HG03469 (cell line): ENCODE data around the gene TXNL4A.
"Not testable (repeated sequence)": the region's sequence is repeated elsewhere in the genome, so short reads cannot be mapped to it uniquely, and the experiment has no call there.

Experiments
- ATAC-seq: cut with Tn5 transposase; IDR thresholded peaks from one replicate; pipeline ENCODE4 v1.9.1; 2021; ENCODE audit warnings: mild to moderate bottlenecking, moderate library complexity, moderate number of reproducible peaks; ENCODE audit not compliant: unreplicated experiment

The TXNL4A gene

DNA sequence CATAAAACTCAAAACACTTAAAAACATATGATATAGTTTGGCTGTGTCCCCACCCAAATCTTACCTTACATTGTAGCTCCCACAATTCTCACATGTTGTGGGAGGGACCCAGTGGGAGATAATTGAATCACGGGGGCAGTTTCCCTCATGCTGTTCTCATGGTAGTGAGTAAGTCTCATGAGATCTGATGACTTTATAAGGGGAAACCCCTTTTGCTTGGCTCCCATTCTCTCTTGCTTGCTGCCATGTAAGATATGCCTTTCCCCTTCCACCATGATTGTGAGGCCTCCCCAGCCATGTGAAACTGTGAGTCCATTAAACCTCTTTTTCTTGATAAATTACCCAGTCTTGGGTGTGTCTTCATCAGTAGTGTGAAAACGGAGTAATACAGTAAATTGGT is 11.3 kb upstream of the TXNL4A start:
- ATAC-seq: not testable (repeated sequence)

DNA sequence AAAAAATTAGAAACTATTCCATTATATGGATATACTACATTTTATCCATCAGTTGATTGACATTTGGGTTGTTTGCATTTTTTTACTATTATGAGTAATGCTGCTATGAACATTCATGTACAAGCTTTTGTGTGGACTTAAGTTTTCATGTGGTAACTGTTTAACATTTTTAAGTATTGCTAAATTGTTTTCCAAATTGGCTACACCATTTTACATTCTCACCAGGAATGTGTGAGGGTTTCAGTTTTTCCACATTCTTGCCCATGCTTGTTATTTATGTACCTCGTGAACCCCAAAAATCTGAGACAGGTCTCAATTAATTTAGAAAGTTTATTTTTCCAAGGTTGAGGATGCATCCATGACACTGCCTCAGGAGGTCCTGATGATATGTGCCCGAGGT is 3.1 kb upstream of the TXNL4A start:
- ATAC-seq: no peak

DNA sequence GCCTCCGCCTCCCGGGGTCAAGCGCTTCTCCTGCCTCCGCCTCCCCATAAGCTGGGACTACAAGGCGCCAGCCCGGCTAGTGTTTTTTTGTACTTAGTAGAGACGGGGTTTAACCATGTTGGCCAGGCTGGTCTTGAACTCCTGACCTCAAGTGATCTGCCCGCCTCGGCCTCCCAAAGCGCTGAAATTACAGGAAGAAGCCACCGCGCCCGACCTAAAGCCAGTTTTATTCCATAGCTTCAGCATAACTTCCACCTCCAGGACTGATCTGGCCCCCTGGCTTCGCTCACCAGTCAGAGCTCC is 783 bp upstream of the TXNL4A start:
- ATAC-seq: no peak

DNA sequence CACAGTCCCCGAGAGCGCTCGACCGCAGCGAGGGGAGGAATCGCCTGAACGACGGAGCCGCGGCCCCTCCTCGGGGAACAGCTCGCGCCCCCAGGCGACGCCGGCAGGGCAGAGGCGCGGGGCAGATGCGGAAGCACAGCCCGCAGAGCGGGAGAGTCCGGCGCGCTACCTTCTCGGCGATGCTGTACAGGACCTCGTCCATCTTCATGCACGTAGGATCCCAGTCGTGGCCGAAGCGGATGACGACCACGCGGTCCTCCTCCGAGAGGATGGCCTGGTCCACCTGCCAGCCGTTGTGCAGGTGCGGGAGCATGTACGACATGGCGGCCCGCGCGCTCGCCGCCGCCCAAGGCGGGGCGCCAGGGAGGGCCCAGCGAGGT is 302 bp downstream of the TXNL4A start:
- ATAC-seq: peak; percentile 29

DNA sequence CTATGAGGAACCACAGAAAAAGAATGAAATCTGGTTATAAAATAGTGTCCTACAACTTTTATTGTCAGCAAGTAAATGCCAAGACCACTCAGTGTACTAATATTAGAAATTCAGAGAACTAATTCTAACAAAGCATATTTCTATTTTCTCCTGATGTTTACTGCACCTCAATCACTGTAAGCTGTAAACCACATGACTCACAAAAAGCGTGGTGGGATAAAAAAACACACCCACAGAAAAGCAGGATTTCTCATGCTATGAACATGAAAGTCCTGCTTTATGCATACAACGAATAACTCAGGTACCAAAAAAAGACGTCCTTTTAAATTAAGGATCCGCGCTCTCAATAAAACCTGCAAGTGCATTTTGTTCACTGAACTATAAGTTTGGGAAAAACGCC is 797 bp downstream of the TXNL4A start:
- no peak for ATAC-seq

DNA sequence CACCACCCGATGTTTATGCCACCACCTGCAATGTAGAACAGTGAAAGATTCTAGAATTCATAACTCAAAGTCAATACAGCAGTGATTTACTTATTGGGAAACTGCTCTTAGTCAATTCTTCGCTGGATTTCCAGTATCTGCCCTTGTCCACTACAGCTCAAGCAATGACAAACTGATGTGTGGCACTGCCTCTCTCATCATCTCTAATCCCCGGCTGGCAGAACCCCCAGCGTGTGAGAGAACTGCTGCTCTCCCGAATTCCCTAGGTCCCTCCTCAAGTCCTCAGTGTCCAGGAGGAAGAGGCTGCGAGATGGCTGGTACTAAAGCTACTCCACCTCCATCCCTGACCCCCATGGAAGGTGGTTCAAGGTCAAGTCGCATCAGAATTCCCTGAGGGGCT is 1.6 kb downstream of the TXNL4A start:
- ATAC-seq: no peak

DNA sequence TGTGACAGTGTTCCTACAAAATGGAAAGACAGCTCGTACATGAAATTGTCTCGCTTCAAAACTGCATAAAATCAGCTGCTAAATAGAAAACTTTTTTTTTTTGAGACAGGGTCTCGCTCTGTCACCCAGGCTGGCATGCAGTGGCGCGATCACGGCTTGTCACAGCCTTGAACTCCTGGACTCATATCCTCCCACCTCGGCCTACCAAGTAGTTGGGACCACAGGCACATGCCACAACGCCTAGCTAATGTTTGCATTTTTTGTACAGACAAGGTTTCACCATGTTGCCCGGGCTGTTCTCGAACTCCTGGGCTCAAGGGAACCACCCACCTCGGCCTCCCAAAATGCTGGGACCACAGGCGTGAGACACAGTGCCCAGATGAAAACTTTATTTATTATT is 3.2 kb downstream of the TXNL4A start:
- ATAC-seq: no peak

DNA sequence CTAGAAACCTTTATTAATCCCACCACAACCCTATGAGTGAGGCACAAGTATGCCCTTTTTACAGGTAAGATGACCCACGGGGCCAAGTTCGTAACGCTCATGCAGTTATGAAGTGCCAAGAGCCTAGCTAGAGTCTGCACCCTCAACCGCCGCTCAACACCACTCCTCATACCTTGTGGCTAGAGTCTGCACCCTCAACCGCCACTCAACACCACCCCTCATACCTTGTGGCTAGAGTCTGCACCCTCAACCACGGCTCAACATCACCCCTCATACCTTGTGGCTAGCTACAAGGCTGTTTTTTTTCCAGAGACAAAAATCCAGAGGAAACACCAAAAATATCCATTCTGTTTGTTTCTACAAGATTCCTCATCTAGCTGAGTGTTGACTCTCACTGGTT is 4.6 kb downstream of the TXNL4A start:
- no peak for ATAC-seq

DNA sequence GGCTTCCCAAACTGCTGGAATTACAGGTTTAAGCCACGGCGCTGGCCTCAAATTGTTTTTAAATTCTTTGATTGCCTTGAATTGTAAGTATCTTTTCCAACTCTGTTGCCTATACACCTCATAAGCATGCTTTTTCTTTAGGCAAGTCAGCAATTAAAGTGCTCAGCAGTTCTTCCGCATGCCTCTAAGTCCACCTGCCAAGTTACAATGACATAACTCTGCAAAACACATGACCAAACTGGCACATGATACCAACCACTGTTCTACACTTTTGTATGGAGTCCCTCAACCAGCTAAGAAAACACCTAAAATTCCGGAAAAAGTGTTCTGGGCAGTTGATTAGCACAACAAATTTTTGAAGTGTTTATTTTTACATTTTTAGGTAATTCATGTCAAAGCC is 5.1 kb downstream of the TXNL4A start:
- no peak for ATAC-seq

DNA sequence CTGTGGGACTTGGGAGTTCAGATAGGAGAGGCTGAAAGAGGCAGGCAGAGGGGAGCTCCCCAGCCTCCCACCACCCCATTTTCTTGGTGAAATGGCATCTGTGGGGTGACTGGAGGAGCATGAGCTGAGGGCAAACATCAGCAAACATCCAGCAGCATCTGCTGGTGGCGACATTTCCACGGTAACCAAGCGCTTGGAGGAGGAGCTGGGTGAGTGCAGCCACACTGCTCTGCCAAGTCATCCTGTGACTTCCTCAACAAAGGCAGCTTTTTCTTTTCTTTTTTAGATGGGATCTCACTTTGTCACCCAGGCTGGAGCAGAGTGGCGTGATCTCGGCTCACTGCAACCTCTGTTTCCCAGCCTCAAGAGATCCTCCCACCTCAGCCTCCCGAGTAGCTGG is 5.6 kb downstream of the TXNL4A start:
- no peak for ATAC-seq

DNA sequence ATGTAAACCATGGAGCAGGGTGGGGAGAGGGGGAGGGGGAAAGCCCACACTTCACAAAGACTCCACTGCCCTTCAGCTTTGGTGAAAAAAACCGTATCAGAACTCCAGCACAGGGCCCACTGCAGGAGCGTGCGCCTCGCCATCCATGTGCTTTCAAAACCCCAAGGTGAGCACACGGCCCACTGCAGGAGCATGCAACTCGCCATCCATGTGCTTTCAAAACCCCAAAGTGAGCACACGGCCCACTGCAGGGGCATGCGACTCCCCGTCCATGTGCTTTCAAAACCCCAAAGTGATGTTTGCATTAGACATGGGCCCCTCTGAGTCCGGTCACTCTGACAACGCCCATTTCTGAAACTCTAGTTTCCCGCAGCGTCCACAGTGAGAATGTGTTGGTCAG is 7.8 kb downstream of the TXNL4A start:
- no peak for ATAC-seq

DNA sequence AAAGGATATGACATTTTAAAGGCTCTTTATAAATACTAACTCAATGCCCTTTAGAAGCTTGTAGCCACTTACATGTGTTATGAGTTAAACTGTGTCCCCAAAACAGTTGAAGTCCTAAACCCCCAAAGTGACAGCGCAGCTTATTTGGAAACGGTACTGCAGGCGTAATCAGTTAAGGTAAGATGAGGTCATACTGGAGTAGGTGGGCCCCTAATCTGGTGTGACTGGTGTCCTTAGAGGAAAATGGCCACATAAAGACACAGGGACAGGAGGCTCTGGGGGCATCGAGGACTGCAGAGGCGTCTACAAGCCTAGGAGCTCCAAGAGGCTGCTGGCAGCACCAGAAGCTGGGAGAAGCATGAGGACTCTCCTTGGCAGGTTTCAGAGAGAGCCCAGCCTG is 8.5 kb downstream of the TXNL4A start:
- no peak for ATAC-seq

DNA sequence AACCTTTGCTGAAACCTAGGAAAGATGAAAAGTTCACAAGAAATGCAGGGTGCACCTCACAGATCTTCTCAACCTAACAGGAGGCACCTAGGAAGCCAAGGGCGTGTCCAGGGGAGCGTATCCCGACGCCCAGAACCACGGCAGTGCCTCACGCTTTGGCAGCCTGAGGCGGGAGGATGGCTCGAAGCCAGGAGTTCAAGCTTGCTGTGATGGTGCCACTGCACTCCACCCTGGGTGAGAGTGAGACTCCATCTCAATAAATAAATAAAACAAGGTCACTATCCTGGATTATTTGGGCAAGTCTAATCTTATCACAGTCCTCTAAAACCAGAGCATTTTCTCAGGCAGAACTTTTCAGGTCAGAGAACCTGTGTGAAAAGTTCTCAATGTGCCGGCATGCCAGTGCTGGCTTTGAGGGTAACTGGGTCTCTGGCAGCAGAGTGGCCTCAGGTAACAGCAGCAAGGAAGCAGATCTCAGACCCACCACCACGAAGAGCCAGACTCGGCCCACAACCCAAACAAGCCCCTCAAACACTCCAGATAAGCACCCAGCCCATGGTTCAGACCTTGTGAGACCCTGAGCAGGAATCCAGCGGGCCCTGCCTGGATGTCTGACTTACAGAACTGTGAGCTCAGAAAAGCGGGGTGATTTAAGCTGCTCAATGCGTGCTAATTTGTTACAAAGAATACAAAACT is 12.2 kb downstream of the TXNL4A start:
- ATAC-seq: no peak

DNA sequence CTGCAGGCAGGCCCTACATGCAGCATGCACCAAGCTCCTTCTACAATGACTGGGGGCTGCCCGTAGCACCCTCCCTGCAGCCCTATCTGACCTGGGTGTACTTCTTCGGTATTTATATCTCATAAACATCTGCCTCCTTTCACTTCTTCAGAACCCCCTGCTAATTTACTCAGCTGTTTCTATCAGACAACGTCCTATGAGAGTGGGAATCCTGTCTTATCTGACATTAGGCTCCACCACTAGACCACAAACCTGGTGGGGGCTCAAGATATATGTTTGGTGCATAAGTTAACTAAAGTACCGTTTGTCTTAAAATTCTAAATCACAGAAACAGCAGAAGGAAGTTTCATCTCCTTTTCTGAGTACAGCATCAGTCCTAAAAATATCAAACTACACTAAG is 13.3 kb downstream of the TXNL4A start:
- ATAC-seq: no peak

DNA sequence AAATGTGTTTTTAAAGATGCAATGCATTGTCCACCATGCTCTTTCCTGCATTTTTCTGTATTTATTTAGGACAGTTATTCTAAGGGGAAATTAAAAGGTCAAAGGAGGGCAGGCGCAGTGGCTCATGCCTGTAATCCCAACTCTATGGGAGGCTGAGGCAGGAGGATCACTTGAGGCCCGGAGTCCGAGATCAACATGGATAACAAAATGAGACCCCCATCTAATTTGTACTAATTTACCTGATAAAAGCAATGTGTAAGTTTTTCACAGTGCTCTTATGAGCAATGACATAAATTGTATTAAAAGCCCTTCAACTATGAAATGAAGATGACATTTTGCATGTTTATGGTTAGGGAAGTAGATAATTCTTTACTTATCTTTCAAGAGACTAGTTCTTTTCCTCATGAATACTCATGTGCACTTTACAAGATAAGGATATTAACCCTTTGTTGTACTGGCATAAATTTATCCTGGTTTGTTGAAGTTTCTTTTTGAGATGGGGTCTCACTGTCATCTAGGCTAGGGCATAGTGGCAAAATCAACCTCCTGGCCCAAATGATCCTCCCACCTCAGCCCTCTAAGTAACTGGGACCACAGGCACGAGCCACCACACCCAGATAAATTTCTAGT is 14.2 kb downstream of the TXNL4A start:
- no peak for ATAC-seq

DNA sequence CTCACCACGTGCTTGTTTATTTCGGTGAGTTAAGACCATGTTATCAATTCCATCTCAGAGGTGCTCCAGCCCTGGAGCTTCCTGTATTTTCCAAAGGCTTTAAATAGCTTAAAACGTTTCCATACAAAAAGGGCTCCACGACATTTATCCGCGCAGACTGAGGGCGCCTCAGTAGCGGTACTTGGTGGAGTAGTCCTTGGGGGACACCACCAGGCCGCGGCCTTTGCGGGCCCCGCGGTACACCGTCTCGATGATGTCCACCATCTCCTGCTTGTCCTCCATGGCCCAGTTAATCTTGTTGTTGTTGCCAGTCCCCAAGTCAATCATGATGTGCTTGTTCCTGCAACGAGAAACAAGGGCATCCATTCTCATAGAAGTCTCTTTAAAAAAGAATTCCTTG is 14.8 kb downstream of the TXNL4A start:
- no peak for ATAC-seq

DNA sequence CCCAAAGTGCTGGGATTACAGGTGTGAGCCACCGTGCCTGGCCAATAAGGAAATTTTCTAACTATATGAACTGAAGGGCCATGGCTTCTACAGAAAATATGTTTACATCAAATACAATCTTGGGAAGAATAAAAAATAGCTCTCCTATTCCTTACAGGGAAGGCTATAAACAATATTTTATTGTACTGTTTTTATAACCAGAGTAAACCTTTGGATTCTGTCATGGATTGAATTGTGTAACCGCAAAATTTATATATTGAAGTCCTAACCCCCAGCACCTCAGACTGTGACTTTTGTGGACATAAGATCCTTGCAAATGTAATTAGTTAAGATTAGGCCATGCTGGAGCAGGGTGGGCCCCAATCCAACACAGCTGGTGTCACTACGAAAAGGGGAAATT is 15.6 kb downstream of the TXNL4A start:
- no peak for ATAC-seq

DNA sequence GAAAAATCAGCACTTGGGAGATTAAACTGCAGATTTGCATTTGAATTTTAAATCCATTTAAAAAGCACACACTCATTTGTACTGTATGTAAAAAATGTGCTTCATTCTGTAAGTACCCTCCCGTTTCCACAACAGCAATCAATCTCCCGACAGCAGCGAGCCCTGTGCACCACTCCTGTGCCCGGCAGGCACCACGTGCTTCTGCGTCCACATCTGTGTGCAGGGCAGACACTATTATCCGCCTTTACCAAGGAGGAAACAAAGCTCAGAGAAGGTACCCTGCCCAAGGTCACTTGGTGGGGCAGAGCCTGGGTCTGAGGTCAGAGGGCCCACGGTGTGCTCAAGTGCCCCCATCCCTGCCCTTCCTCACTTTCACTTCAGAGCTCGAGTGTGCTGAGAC is 16.4 kb downstream of the TXNL4A start:
- no peak for ATAC-seq

DNA sequence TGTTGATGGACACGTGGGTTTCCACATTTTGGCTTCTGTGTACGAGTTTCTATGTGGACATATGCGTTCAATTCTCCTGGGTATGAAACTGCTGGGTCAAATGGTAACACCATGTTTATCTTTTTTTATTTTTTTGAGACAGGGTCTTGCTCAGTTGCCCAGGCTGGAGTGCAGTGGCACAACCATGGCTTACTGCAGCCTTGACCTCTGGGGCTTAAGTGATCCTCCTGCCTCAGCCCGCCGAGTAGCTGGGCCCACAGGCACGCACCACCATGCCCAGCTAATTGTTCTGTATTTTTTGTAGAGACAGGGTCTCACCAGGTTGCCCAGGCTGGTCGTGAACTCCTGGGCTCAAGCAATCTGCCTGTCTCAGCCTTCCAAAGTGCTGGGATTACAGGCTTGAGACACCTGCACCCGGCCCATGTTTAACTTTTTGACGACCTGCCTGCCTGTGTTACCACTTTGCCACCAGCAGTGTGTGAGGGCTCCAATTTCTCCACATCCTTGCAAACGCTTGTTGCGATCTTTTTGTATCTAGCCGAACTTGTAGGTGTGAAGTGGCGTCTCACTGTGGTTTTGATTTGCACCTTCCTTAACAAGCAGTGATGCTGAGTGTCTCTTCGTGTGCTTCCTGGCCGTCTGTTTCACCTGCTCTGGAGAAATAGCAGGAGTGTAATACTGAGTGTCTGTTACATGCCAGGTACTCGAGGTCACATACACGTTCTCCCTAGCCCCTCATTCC is 17.0 kb downstream of the TXNL4A start:
- ATAC-seq: no peak

DNA sequence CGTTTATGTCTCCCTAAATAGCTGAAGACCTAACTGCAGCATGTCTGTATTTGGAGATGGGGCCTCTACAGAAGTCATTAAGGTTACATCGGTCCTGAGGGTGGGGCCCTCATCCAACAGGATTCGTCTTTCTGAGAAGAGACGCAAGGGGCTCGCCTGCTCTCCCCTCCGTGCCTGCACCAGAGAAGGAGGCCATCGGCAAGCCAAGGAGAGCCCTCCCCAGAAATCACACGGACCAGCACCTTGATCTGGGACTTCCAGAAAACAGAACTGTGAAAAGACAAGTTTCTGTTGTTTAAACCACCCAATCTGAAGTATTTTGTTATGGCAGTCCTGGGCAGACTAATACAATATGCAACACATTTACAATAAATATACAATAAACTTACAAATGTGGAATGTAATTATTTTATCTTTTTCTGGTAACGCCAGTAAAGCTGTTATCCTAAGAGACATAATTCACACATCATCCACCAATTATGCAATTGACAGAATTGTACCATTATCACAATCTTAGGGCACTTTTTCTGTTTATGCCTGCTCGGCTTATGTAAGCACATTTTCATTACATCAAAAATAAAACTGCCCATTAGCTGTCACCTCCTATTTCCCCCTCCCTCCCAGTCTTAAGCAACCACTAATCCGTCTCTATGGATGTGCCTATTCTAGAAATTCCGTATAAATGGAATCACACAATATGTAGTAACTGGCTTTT is 17.8 kb downstream of the TXNL4A start:
- no peak for ATAC-seq

DNA sequence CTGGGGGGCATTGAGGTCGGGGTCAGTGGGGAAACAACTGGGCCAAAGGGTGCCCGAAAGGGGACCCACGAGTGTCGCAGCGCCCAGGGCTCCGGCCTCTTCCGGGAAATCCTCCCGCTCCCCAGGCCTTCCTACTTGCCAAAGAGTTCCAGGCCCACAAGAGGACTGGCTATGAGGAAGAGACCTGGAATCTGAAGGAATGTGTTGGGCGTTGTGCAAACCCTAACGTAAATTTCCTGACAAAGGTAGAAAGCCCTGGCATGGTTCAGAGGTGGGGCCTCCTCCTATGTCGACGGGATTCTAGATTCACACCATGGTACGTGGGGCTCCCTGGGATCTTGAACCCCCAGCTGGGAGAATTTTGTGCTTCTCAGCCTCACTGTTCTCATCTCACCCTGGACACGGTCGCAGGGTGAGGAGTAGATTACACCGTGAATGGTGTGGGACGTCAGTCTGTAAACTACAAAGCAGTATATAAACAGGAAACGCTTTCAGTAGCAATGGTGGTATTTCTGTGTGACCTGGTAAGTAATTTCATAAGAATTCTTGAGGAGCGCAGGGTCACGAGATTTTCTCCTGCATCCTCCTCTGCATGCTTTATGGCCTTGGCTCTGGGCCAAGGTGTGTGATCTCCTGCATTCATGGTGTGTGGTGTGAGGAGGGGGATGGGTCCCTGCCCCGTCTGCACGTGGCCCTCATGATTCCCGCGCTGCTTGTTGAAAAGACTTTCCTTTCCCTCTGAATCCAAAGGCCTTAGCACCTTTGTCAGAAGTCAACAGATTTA is 23.1 kb downstream of the TXNL4A start:
- no peak for ATAC-seq
